Testis (tissue), 2 donors: ENCODE results near the gene RAD51C.

Experiments used
- POLR2A ChIP-seq: fragments of 450-650 bp; IDR thresholded peaks from one replicate; pipeline ENCODE4 v1.6.1; 2017; ENCODE audit warnings: antibody characterized with exemption, mild to moderate bottlenecking, moderate library complexity
- TF ChIP-seq, protein P1 (sequence below), 3 experiments: fragments of 450-650 bp in 2 of 3; fragments of 200-600 bp in 1 of 3; sonication (generic) in 1 of 3; IDR thresholded peaks; one replicate each; pipeline ENCODE4 v1.5.1; 2016 to 2019; ENCODE audit warnings: antibody characterized with exemption in 3 of 3, mild to moderate bottlenecking in 2 of 3, moderate library complexity in 1 of 3

DNA sequence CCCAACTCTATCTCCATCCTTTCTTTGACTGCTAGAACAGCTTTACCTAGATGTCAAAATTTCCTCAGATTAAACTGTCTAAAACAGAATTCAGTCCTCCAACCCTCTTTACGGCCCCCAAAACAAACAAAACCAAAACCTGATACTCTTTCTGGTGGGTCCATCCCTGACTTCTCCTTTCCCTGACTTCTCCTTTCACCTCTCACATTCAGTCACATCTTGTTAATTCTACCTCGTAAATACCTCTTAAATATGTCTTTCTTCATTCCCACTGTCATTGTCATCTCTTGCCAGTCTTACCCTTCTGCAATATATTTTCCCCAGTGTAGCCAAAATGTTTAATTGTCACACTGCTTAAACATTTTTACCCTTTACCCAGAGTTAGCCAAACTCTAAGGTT lies 67.8 kb downstream of the RAD51C start:
- TF ChIP-seq, protein P1, sequence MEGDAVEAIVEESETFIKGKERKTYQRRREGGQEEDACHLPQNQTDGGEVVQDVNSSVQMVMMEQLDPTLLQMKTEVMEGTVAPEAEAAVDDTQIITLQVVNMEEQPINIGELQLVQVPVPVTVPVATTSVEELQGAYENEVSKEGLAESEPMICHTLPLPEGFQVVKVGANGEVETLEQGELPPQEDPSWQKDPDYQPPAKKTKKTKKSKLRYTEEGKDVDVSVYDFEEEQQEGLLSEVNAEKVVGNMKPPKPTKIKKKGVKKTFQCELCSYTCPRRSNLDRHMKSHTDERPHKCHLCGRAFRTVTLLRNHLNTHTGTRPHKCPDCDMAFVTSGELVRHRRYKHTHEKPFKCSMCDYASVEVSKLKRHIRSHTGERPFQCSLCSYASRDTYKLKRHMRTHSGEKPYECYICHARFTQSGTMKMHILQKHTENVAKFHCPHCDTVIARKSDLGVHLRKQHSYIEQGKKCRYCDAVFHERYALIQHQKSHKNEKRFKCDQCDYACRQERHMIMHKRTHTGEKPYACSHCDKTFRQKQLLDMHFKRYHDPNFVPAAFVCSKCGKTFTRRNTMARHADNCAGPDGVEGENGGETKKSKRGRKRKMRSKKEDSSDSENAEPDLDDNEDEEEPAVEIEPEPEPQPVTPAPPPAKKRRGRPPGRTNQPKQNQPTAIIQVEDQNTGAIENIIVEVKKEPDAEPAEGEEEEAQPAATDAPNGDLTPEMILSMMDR (IDR thresholded peaks at IDR 0.05) = no peak
- TF ChIP-seq POLR2A = no peak
